WTC11 (cell line): ENCODE results near the gene GPAT2. TPM values are rescaled to one million over a fixed set of nuclear protein-coding genes. Genes with fewer than 3 reads are reported as not detected.
"Not testable (repeated sequence)": the region's sequence is repeated elsewhere in the genome, so short reads cannot be mapped to it uniquely, and the experiment has no call there.

ENCODE experiments used
- ATAC-seq: fragments of 200-7000 bp; cut with Tn5 transposase; 2 replicates; pipeline ENCODE4 v1.10.0; 2021; ENCODE audit warnings: mild to moderate bottlenecking, moderate library complexity
- CTCF ChIA-PET: fragments of 300-600 bp; sonication (Branson Sonifier 250); formaldehyde crosslinking; loops from one replicate; lab custom pipeline; 2021; ENCODE audit warnings: antibody characterized with exemption; lab: Charles Lee
- POLR2A ChIA-PET: fragments of 350-600 bp; sonication (Branson Sonifier 250); formaldehyde crosslinking; loops from one replicate; lab custom pipeline; 2021; ENCODE audit warnings: antibody characterized with exemption; lab: Charles Lee
- DNase-seq: peaks from one replicate; pipeline ENCODE4 v3.0.0; 2021; ENCODE audit warnings: low spot score
- H3K27ac Mint-ChIP-seq: 2 replicates; pipeline ENCODE4 v1.8.0; 2021; ENCODE audit warnings: mixed read lengths
- H3K27me3 Mint-ChIP-seq: 2 replicates; pipeline ENCODE4 v1.8.0; 2021; ENCODE audit warnings: low read depth, mild to moderate bottlenecking, moderate library complexity, mixed read lengths
- H3K36me3 Mint-ChIP-seq: 2 replicates; pipeline ENCODE4 v1.8.0; 2021; ENCODE audit warnings: mixed read lengths
- H3K4me1 Mint-ChIP-seq: 2 replicates; pipeline ENCODE4 v1.8.0; 2022; ENCODE audit warnings: mixed read lengths
- H3K4me3 Mint-ChIP-seq: 2 replicates; pipeline ENCODE4 v1.8.0; 2021; ENCODE audit warnings: mild to moderate bottlenecking, moderate library complexity, mixed read lengths
- H3K9me3 Mint-ChIP-seq: 2 replicates; pipeline ENCODE4 v1.8.0; 2021; ENCODE audit warnings: mixed read lengths
- CREM ChIP-seq: sonication (generic); formaldehyde crosslinking; IDR thresholded peaks from 2 replicates; pipeline ENCODE4 v1.8.1; 2022; ENCODE audit warnings: mild to moderate bottlenecking, missing genetic modification reagents, moderate library complexity
- FOXK1 ChIP-seq: sonication (generic); formaldehyde crosslinking; IDR thresholded peaks from 2 replicates; pipeline ENCODE4 v1.8.0; 2022; ENCODE audit warnings: mild to moderate bottlenecking, moderate library complexity, missing genetic modification reagents
- MAX ChIP-seq: sonication (generic); formaldehyde crosslinking; IDR thresholded peaks from 2 replicates; pipeline ENCODE4 v1.8.0; 2022; ENCODE audit warnings: mild to moderate bottlenecking, missing genetic modification reagents
- NFYB ChIP-seq: sonication (generic); formaldehyde crosslinking; conservative IDR thresholded peaks from 2 replicates; pipeline ENCODE4 v1.8.0; 2022; ENCODE audit warnings: low read depth, missing genetic modification reagents
- total RNA-seq: library from RNA; stranded (reverse); gene quantifications from 3 replicates; pipeline ENCODE4 v1.2.3, GENCODE V29; 2021

GPAT2 gene
- total RNA-seq, 1 experiment from 2014 or later = 0.20 TPM

DNA sequence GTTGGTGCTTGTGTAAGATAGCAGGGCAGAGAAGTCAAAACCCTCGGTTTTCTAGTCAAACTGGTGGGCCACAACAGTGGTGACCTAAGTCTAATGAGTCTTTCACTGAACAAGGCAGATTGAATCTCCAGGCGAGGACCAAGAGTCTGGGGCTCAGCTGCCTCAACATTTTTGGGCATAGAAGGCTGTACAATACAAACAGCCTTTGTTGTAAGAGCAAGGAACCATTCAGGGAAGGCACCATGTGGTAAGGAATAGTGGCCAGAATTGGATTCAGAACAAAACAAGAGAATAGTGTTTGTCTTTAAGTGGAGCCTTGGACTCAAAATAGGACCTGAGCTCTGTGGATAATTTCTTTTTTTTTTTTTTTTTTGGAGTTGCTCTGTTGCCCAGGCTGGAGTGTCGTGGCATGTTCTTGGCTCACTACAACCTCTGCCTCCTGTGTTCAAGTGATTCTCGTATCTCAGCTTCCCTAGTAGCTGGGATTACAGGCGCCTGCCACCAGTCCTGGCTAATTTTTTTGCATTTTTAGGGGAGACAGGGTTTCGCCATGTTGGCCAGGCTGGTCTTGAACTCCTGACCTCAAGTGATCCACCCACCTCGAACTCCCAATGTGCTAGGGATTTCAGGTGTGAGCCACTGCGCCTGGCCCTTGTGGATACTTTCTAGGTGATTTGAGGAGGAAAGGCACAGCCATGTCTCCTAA, 22.5 kb downstream of the GPAT2 start:
- H3K27ac Mint-ChIP-seq, H3K4me1 Mint-ChIP-seq, H3K36me3 Mint-ChIP-seq, ATAC-seq, DNase-seq, H3K9me3 Mint-ChIP-seq, POLR2A ChIA-PET: not testable (repeated sequence)
- Mint-ChIP-seq H3K27me3 (peaks cover 15% of the 10 kb centered on the region), H3K4me3 (0 out of 2 replicates have a peak overlapping the region, but pooled peaks have one; percentile 8)
- CTCF ChIA-PET = interaction anchor here (1.5 kb wide), 1 partner anchor 10 kb away, joined by 6 read pairs; no protein-coding TSS in a partner anchor

DNA sequence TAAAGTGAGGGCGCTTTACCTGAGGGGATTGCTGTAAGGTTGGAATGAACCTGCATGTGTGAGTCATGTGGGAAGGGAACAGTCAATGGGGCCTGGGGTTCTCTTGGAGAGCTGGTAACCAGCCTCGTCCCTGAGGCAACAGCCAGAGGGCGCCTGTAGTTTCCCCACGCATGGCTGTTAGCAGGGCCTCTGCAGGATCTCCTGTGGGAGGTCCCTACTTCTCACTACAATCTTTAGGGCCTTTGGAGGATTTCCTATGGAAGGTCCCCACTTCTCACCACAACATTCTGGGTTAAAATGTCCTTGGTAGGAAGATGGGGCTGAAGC, 23.6 kb downstream of the GPAT2 start:
- CTCF ChIA-PET = interaction anchor here (0.6 to 1.3 kb wide), 5 partner anchors 12 to 163 kb away, joined by 3 to 6 read pairs (median 3); partner anchors contain the start of genes ADRA2B and ASTL
- H3K27ac Mint-ChIP-seq, H3K9me3 Mint-ChIP-seq, H3K36me3 Mint-ChIP-seq, H3K4me1 Mint-ChIP-seq, POLR2A ChIA-PET: not testable (repeated sequence)
- DNase-seq (peak; percentile 29), ATAC-seq (peak; percentile 9)
- Mint-ChIP-seq H3K27me3 (peaks cover 26% of the 10 kb centered on the region), H3K4me3 (peak overlapping the region; percentile 61)

- DNase-seq (peak; percentile 99), ATAC-seq (peak; percentile 96)
- Mint-ChIP-seq H3K4me3 (peak overlapping the region; percentile 82), H3K9me3 (peaks cover 10% of the 10 kb centered on the region), H3K27ac (peak overlapping the region; percentile 60; the same call in 1 of the 2 replicates), H3K27me3 (peaks cover 30% of the 10 kb centered on the region)
- POLR2A ChIA-PET, H3K4me1 Mint-ChIP-seq, H3K36me3 Mint-ChIP-seq: not testable (repeated sequence)
- TF ChIP-seq NFYB (CRISPR knock-in tag) (0 out of 2 replicates have a peak, but pooled peaks have one; percentile 10), FOXK1 (CRISPR knock-in tag) (0 out of 2 replicates have a peak, but pooled peaks have one; percentile 19), MAX (0 out of 2 replicates have a peak, but pooled peaks have one; percentile 17), CREM (CRISPR knock-in tag) (peak; percentile 26; the same call in 1 of the 2 replicates)
- CTCF ChIA-PET = interaction anchor here (0.6 to 2.2 kb wide), 9 partner anchors 12 to 621 kb away, joined by 3 to 24 read pairs (median 3); partner anchors contain the start of genes ADRA2B and ASTL
Measured at GRCh38 chr2:96010320-96011128, 24.2 kb downstream of the GPAT2 start.

GRCh38 chr2:96009833-96010232, 24.9 kb downstream of the GPAT2 start:
- H3K27ac Mint-ChIP-seq = peak overlapping the region; percentile 60
- POLR2A ChIA-PET, H3K36me3 Mint-ChIP-seq, H3K4me1 Mint-ChIP-seq: not testable (repeated sequence)
- peaks cover 30% of the 10 kb centered on the region for H3K27me3 Mint-ChIP-seq
- DNase-seq (peak; percentile 46), ATAC-seq (peak; percentile 71)
- peak overlapping the region; percentile 82 for H3K4me3 Mint-ChIP-seq
- CTCF ChIA-PET = interaction anchor here (0.8 to 2.2 kb wide), 4 partner anchors 13 to 621 kb away, joined by 3 to 24 read pairs (median 3); no protein-coding TSS in a partner anchor
- peaks cover 12% of the 10 kb centered on the region for H3K9me3 Mint-ChIP-seq

GRCh38 chr2:96008051-96008450, 26.7 kb downstream of the GPAT2 start:
- not testable (repeated sequence) for H3K27ac Mint-ChIP-seq

DNA sequence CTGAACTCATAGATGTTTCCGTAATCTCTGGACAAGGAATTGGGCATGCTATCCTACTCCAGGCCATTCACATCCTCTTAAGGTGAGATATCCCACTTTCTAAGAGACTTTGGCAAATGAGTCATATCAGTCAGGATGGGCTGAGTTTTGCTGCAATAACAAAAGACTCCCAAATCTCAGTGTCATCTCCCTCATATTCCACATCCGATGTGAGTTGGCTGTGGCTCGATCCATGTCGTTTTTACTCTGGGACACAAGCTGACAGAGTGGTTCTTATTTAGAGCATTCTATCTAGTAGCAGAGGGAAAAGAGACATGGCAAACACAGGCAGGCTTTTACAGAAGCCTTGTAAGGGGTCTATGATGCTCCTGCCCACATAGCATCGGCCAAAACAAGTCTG, 28.5 kb downstream of the GPAT2 start:
- H3K4me3 Mint-ChIP-seq, H3K4me1 Mint-ChIP-seq, H3K36me3 Mint-ChIP-seq, CTCF ChIA-PET, POLR2A ChIA-PET, ATAC-seq, H3K27ac Mint-ChIP-seq, DNase-seq: not testable (repeated sequence)
- Mint-ChIP-seq H3K27me3 (peaks cover 42% of the 10 kb centered on the region), H3K9me3 (peaks cover 31% of the 10 kb centered on the region)

More at GRCh38 chr2:96008051-96008450, 26.7 kb downstream of the GPAT2 start:
- H3K36me3 Mint-ChIP-seq, DNase-seq, H3K4me1 Mint-ChIP-seq, POLR2A ChIA-PET, ATAC-seq, H3K4me3 Mint-ChIP-seq: not testable (repeated sequence)
- H3K27me3 Mint-ChIP-seq = peaks cover 33% of the 10 kb centered on the region
- peaks cover 17% of the 10 kb centered on the region for H3K9me3 Mint-ChIP-seq
- CTCF ChIA-PET = interaction anchor here (2.2 kb wide), 1 partner anchor 15 kb away, joined by 24 read pairs; no protein-coding TSS in a partner anchor
